GM12864 (cell line): ENCODE measurements around the gene RPS3A.

Experiments used
- DNase-seq: peaks from one replicate; pipeline ENCODE4 v3.0.0-alpha.2; 2011; ENCODE audit warnings: low read depth
- H3K4me3 ChIP-seq: 2 replicates; pipeline ENCODE4 v1.5.1; 2011; ENCODE audit warnings: mild to moderate bottlenecking, low read depth, low read length, control low read depth
- CTCF ChIP-seq: IDR thresholded peaks from 2 replicates; pipeline ENCODE4 v1.5.1; 2011; ENCODE audit warnings: low read depth, mild to moderate bottlenecking, moderate library complexity, low read length, control low read depth, inconsistent platforms; ENCODE audit errors: missing control alignments

The RPS3A gene

GRCh38 chr4:151150821-151151580, 51.6 kb downstream of the RPS3A start:
- TF ChIP-seq CTCF: no peak
- H3K4me3 ChIP-seq: no peak overlapping the region
- DNase-seq: no peak

- no peak for DNase-seq
- H3K4me3 ChIP-seq: no peak overlapping the region
- no peak for TF ChIP-seq CTCF
These were observed 52.6 kb downstream of the RPS3A start for GRCh38 chr4:151152028-151152427.

- no peak for DNase-seq
- TF ChIP-seq CTCF: no peak
- H3K4me3 ChIP-seq: no peak overlapping the region
These were observed 54.2 kb downstream of the RPS3A start for GRCh38 chr4:151153585-151153984.
